Dedifferentiated amniotic fluid mesenchymal stem cell (primary cell): ENCODE measurements around the gene PIBF1.
"Not testable (repeated sequence)": the region's sequence is repeated elsewhere in the genome, so short reads cannot be mapped to it uniquely, and the experiment has no call there.

Experiments used
- DNase-seq: peaks from one replicate; pipeline ENCODE4 v3.0.0-alpha.2; 2016; ENCODE audit errors: extremely low spot score

The PIBF1 gene

GRCh38 chr13:73015805-73016204 is 233.9 kb downstream of the PIBF1 start:
- no peak for DNase-seq

- no peak for DNase-seq
Measured at GRCh38 chr13:73018336-73018735, 236.4 kb downstream of the PIBF1 start.

- DNase-seq: no peak
Measured at GRCh38 chr13:73025217-73026012, 243.5 kb downstream of the PIBF1 start.

GRCh38 chr13:73034901-73035300 is 253.0 kb downstream of the PIBF1 start:
- no peak for DNase-seq

- DNase-seq: no peak
Measured at GRCh38 chr13:73035660-73036059, 253.7 kb downstream of the PIBF1 start.

- DNase-seq: no peak
Measured at GRCh38 chr13:73036566-73036965, 254.6 kb downstream of the PIBF1 start.

- no peak for DNase-seq
Measured at GRCh38 chr13:73038064-73038463, 256.1 kb downstream of the PIBF1 start.

GRCh38 chr13:73039201-73040108 is 257.5 kb downstream of the PIBF1 start:
- DNase-seq: no peak

GRCh38 chr13:73040484-73040883 is 258.6 kb downstream of the PIBF1 start:
- DNase-seq: no peak

- DNase-seq: no peak
Measured at GRCh38 chr13:73040968-73041596, 259.1 kb downstream of the PIBF1 start.

GRCh38 chr13:73045031-73045430 is 263.1 kb downstream of the PIBF1 start:
- DNase-seq: no peak

- not testable (repeated sequence) for DNase-seq
Measured at GRCh38 chr13:73048615-73049014, 266.7 kb downstream of the PIBF1 start.

- DNase-seq: no peak
Measured at GRCh38 chr13:73054712-73055111, 272.8 kb downstream of the PIBF1 start.

- peak; percentile 36 for DNase-seq
Measured at GRCh38 chr13:73055813-73056564, 274.1 kb downstream of the PIBF1 start.

GRCh38 chr13:73056565-73056962 is 274.6 kb downstream of the PIBF1 start:
- DNase-seq: no peak

GRCh38 chr13:73057284-73058063 is 275.5 kb downstream of the PIBF1 start:
- DNase-seq: no peak

- no peak for DNase-seq
Measured at GRCh38 chr13:73058064-73058313, 276.1 kb downstream of the PIBF1 start.

GRCh38 chr13:73058432-73058735 is 276.5 kb downstream of the PIBF1 start:
- no peak for DNase-seq

- DNase-seq: peak; percentile 93
Measured at GRCh38 chr13:73058736-73059459, 277.0 kb downstream of the PIBF1 start, which contains the start of gene KLF5. Gene KLF5, plus strand, starts transcription at chr13:73059005. Its CDS starts 323 bp downstream, at chr13:73059328.

GRCh38 chr13:73059460-73060250 is 277.7 kb downstream of the PIBF1 start:
- DNase-seq: no peak
